Measurements from ENCODE around the gene ARMC8. TPM values are rescaled to one million over a fixed set of nuclear protein-coding genes. Genes with fewer than 3 reads are reported as not detected.

ARMC8 gene
- polyA plus RNA-seq, 3 donors: 43.7 to 59.8 (median 52.7) TPM

GRCh38 chr3:138281561-138281960 lies 94.5 kb downstream of the ARMC8 start:
- no peak for DNase-seq (ENCODE audit: extremely low read depth in 1 of 11, low read depth in 9 of 11, low spot score in 4 of 11)

GRCh38 chr3:138282836-138283235 lies 95.7 kb downstream of the ARMC8 start:
- DNase-seq (ENCODE audit: extremely low read depth in 1 of 11, low read depth in 9 of 11, low spot score in 4 of 11): no peak

GRCh38 chr3:138284079-138284478 lies 97.0 kb downstream of the ARMC8 start:
- DNase-seq (ENCODE audit: extremely low read depth in 1 of 11, low read depth in 9 of 11, low spot score in 4 of 11): no peak

- no peak for DNase-seq (ENCODE audit: extremely low read depth in 1 of 11, low read depth in 9 of 11, low spot score in 4 of 11)
Observed at GRCh38 chr3:138284957-138285477, 97.9 kb downstream of the ARMC8 start.

GRCh38 chr3:138289260-138289659 lies 102.2 kb downstream of the ARMC8 start:
- DNase-seq (ENCODE audit: extremely low read depth in 1 of 11, low read depth in 9 of 11, low spot score in 4 of 11): no peak

GRCh38 chr3:138289701-138290100 lies 102.6 kb downstream of the ARMC8 start:
- DNase-seq (ENCODE audit: extremely low read depth in 1 of 11, low read depth in 9 of 11, low spot score in 4 of 11): no peak

GRCh38 chr3:138296639-138297038 lies 109.5 kb downstream of the ARMC8 start:
- no peak for DNase-seq (ENCODE audit: extremely low read depth in 1 of 11, low read depth in 9 of 11, low spot score in 4 of 11)

- DNase-seq (ENCODE audit: extremely low read depth in 1 of 11, low read depth in 9 of 11, low spot score in 4 of 11): no peak
Observed at GRCh38 chr3:138297059-138297607, 110.0 kb downstream of the ARMC8 start.

- DNase-seq (ENCODE audit: extremely low read depth in 1 of 11, low read depth in 9 of 11, low spot score in 4 of 11): no peak
Observed at GRCh38 chr3:138297876-138298275, 110.8 kb downstream of the ARMC8 start.

- no peak for DNase-seq (ENCODE audit: extremely low read depth in 1 of 11, low read depth in 9 of 11, low spot score in 4 of 11)
Observed at GRCh38 chr3:138300647-138301046, 113.5 kb downstream of the ARMC8 start.

- DNase-seq (ENCODE audit: extremely low read depth in 1 of 11, low read depth in 9 of 11, low spot score in 4 of 11): no peak
Observed at GRCh38 chr3:138303474-138303873, 116.4 kb downstream of the ARMC8 start.

- no peak for DNase-seq (ENCODE audit: extremely low read depth in 1 of 11, low read depth in 9 of 11, low spot score in 4 of 11)
Observed at GRCh38 chr3:138307899-138308298, 120.8 kb downstream of the ARMC8 start.

- DNase-seq (ENCODE audit: extremely low read depth in 1 of 11, low read depth in 9 of 11, low spot score in 4 of 11): no peak
Observed at GRCh38 chr3:138308783-138309182, 121.7 kb downstream of the ARMC8 start.

- no peak for DNase-seq (ENCODE audit: extremely low read depth in 1 of 11, low read depth in 9 of 11, low spot score in 4 of 11)
Observed at GRCh38 chr3:138310494-138310893, 123.4 kb downstream of the ARMC8 start.

- DNase-seq (ENCODE audit: extremely low read depth in 1 of 11, low read depth in 9 of 11, low spot score in 4 of 11): no peak
Observed at GRCh38 chr3:138314751-138315150, 127.7 kb downstream of the ARMC8 start.

GRCh38 chr3:138317687-138318086 lies 130.6 kb downstream of the ARMC8 start:
- DNase-seq (ENCODE audit: extremely low read depth in 1 of 11, low read depth in 9 of 11, low spot score in 4 of 11): no peak

- no peak for DNase-seq (ENCODE audit: extremely low read depth in 1 of 11, low read depth in 9 of 11, low spot score in 4 of 11)
Observed at GRCh38 chr3:138323971-138324370, 136.9 kb downstream of the ARMC8 start.

GRCh38 chr3:138325990-138326389 lies 138.9 kb downstream of the ARMC8 start:
- DNase-seq (ENCODE audit: extremely low read depth in 1 of 11, low read depth in 9 of 11, low spot score in 4 of 11): no peak

- DNase-seq (ENCODE audit: extremely low read depth in 1 of 11, low read depth in 9 of 11, low spot score in 4 of 11): no peak
Observed at GRCh38 chr3:138326866-138327595, 139.9 kb downstream of the ARMC8 start.

GRCh38 chr3:138327831-138328230 lies 140.7 kb downstream of the ARMC8 start:
- no peak for DNase-seq (ENCODE audit: extremely low read depth in 1 of 11, low read depth in 9 of 11, low spot score in 4 of 11)

GRCh38 chr3:138328341-138328740 lies 141.2 kb downstream of the ARMC8 start:
- no peak for DNase-seq (ENCODE audit: extremely low read depth in 1 of 11, low read depth in 9 of 11, low spot score in 4 of 11)

Measured in renal cortex interstitium (tissue), 11 donors.